Measurements from ENCODE around the gene COG2. TPM values are rescaled to one million over a fixed set of nuclear protein-coding genes. Genes with fewer than 3 reads are reported as not detected.

COG2 gene
- total RNA-seq, 2 donors from 2014 or later, result 22.9 to 31.0 TPM

- Histone ChIP-seq H3K27me3 (replicated peaks; ENCODE audit: insufficient read depth) (no peaks in the 10 kb centered on the region), H3K36me3 (no peaks in the 10 kb centered on the region), H3K4me3 (no peak overlapping the region), H3K4me1 (ENCODE audit: control insufficient read depth in 1 of 2, low read depth in 2 of 2) (peaks cover 0 to 11% of the 10 kb centered on the region in 2 donors), H3K9me3 (no peaks in the 10 kb centered on the region), H3K27ac (no peak overlapping the region)
- TF ChIP-seq, protein P1, sequence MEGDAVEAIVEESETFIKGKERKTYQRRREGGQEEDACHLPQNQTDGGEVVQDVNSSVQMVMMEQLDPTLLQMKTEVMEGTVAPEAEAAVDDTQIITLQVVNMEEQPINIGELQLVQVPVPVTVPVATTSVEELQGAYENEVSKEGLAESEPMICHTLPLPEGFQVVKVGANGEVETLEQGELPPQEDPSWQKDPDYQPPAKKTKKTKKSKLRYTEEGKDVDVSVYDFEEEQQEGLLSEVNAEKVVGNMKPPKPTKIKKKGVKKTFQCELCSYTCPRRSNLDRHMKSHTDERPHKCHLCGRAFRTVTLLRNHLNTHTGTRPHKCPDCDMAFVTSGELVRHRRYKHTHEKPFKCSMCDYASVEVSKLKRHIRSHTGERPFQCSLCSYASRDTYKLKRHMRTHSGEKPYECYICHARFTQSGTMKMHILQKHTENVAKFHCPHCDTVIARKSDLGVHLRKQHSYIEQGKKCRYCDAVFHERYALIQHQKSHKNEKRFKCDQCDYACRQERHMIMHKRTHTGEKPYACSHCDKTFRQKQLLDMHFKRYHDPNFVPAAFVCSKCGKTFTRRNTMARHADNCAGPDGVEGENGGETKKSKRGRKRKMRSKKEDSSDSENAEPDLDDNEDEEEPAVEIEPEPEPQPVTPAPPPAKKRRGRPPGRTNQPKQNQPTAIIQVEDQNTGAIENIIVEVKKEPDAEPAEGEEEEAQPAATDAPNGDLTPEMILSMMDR (IDR thresholded peaks at IDR 0.05), result no peak
- ATAC-seq (ENCODE audit: insufficient number of reproducible peaks, low FRiP score, low read depth) (no peak), DNase-seq (ENCODE audit: low spot score) (no peak)
Observed at GRCh38 chr1:230708631-230709580, 66.6 kb downstream of the COG2 start.

GRCh38 chr1:230709619-230710542 is 67.6 kb downstream of the COG2 start:
- H3K36me3 ChIP-seq, result no peaks in the 10 kb centered on the region
- TF ChIP-seq, protein P1 (IDR thresholded peaks at IDR 0.05), result no peak
- no peak for ATAC-seq (ENCODE audit: insufficient number of reproducible peaks, low FRiP score, low read depth)
- H3K27ac ChIP-seq, result no peak overlapping the region
- H3K4me3 ChIP-seq, result no peak overlapping the region
- no peaks in the 10 kb centered on the region for H3K9me3 ChIP-seq
- H3K4me1 ChIP-seq (ENCODE audit: control insufficient read depth in 1 of 2, low read depth in 2 of 2), result peaks cover 0 to 20% of the 10 kb centered on the region in 2 donors
- no peak for DNase-seq (ENCODE audit: low spot score)
- no peaks in the 10 kb centered on the region for H3K27me3 ChIP-seq (replicated peaks; ENCODE audit: insufficient read depth)

DNA sequence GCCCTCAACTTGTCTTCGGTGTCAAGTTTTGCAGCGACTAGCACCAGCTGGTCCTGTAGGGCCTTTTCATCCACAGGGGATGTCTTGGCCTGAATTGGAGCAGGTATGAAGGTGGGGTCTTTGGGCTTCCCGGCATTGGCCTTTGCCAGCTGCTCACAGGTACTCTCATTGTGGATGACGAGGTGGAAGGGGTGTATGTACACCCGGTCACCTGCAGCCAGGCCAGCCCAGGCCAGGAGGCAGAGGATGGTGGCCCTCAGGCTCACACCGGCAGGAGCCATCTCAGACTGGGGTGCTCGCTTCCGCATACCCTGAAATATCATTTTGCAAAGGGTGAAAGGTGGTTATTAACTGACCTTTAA is 68.2 kb downstream of the COG2 start:
- Histone ChIP-seq H3K4me1 (ENCODE audit: control insufficient read depth in 1 of 2, low read depth in 2 of 2) (peaks cover 0 to 20% of the 10 kb centered on the region in 2 donors), H3K36me3 (no peaks in the 10 kb centered on the region), H3K27ac (no peak overlapping the region), H3K4me3 (no peak overlapping the region), H3K9me3 (no peaks in the 10 kb centered on the region), H3K27me3 (replicated peaks; ENCODE audit: insufficient read depth) (no peaks in the 10 kb centered on the region)
- no peak for DNase-seq (ENCODE audit: low spot score)
- TF ChIP-seq, protein P1 (IDR thresholded peaks at IDR 0.05), result no peak
- no peak for ATAC-seq (ENCODE audit: insufficient number of reproducible peaks, low FRiP score, low read depth)

GRCh38 chr1:230711245-230711644 is 69.0 kb downstream of the COG2 start:
- H3K9me3 ChIP-seq, result no peaks in the 10 kb centered on the region
- no peak overlapping the region for H3K27ac ChIP-seq
- H3K36me3 ChIP-seq, result no peaks in the 10 kb centered on the region
- no peaks in the 10 kb centered on the region for H3K27me3 ChIP-seq (replicated peaks; ENCODE audit: insufficient read depth)
- peaks cover 0 to 20% of the 10 kb centered on the region in 2 donors for H3K4me1 ChIP-seq (ENCODE audit: control insufficient read depth in 1 of 2, low read depth in 2 of 2)
- no peak for DNase-seq (ENCODE audit: low spot score)
- H3K4me3 ChIP-seq, result no peak overlapping the region
- TF ChIP-seq, protein P1 (IDR thresholded peaks at IDR 0.05), result no peak
- ATAC-seq (ENCODE audit: insufficient number of reproducible peaks, low FRiP score, low read depth), result no peak

DNA sequence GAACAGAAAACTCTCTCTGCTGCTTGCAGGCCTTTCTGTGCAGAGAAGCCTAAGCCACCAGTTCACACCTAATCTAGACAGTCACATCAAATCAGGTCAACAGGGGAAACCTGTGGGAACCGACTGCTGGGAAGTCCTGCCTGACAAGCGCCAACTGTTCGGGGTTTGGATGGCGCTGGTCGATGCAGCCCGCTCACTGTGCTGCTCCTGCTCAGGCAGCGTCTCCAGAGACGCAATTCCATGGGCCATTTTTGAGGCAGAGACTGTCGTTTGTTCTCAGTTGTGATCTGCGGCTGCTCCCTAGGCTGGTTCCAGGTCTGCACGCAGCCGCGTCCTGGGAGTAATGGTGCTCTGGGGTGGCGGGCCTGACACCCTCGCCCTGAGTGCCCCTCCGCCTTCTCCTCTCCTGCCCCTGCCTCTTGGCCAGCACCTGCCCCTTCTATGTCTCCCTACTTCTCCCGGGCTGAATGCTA is 70.2 kb downstream of the COG2 start:
- no peaks in the 10 kb centered on the region for H3K9me3 ChIP-seq
- peaks cover 0 to 20% of the 10 kb centered on the region in 2 donors for H3K4me1 ChIP-seq (ENCODE audit: control insufficient read depth in 1 of 2, low read depth in 2 of 2)
- no peaks in the 10 kb centered on the region for H3K27me3 ChIP-seq (replicated peaks; ENCODE audit: insufficient read depth)
- H3K27ac ChIP-seq, result no peak overlapping the region
- DNase-seq (ENCODE audit: low spot score), result no peak
- H3K36me3 ChIP-seq, result no peaks in the 10 kb centered on the region
- no peak overlapping the region for H3K4me3 ChIP-seq
- no peak for ATAC-seq (ENCODE audit: insufficient number of reproducible peaks, low FRiP score, low read depth)
- TF ChIP-seq, protein P1 (IDR thresholded peaks at IDR 0.05), result no peak
